ENCODE data around the gene HAND1. TPM values are rescaled to one million over a fixed set of nuclear protein-coding genes. Genes with fewer than 3 reads are reported as not detected.

HAND1 gene
- polyA plus RNA-seq, 4 donors: not detected

DNA sequence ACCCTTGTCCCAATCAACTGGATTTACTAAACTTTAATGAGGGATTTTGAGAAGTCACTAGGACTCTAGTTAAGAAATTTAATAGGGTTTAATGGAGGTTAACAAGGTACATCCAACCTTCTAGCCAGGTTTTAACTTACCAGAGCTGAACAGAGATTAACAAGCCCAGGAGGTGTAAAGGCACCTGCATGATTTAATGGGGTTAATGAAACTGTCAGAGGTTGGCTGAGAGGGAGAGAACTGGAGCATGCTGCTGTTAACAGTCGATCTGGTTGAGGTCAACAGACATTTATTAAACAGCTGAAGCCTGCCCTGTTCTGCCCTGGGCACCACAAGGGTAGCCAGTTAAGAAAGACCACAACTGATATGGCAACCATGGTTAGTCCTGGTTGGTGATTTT, 13.6 kb downstream of the HAND1 start:
- DNase-seq (ENCODE audit: low read depth in 4 of 4, low spot score in 2 of 4): no peak

DNA sequence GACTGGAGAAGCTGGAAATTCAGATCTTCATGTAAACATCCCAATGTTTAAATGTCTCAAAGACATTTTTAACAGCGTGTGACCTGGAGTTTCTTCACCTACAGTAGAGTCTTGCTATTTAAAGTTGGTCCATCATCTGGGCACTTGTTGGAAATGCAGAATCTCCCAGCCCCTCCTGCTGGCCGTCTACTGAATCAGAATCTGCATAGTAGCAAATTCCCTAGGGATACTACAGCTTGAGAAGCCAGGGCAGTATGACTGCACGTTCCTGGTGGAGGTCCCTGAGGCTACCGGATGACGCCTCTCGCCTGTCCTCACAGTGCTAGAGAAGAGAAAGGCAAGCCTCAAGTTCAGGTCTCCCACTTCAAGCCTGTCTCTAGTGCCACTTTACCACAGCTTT, 16.5 kb downstream of the HAND1 start:
- DNase-seq (ENCODE audit: low read depth in 4 of 4, low spot score in 2 of 4): no peak

DNA sequence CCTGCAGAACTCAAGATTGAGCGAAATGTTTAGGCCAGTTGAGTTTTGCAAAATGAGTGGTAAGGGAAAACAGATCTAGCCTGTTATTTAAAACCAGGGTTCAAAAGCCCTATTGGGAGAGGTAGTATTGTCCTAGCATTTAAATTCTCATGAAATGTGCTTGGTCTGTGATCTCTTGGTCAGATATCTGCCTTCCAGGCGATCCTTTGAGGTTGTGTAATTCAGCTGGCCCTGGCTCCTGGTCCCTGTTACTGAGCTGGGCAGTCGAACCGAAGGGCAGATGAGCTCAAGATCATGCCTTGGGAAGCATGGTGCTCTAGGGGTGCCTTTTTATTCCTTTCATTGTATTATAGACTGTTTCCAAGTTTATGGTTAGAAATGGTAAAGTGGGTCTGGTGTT, 17.9 kb downstream of the HAND1 start:
- no peak for DNase-seq (ENCODE audit: low read depth in 4 of 4, low spot score in 2 of 4)

DNA sequence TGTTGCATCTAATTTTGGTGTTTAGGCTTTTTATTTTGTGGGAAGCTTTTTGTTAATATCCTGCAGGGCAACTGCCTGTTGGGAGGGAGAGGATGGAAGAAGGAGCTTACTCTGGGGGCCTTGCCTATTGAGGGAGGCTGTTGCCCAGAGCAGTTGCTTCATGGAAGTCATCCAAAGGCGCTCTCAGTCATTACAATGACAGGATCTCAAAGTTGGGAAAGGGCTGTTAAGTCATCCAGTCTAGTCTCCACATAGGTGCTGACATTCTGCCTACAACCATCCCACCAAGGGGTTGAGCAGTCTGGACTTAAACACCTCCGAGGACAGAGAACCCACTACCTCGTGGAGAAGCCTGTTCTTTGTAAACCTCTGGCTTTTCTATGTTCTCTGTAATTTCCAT, 19.0 kb downstream of the HAND1 start:
- DNase-seq (ENCODE audit: low read depth in 4 of 4, low spot score in 2 of 4): no peak

DNA sequence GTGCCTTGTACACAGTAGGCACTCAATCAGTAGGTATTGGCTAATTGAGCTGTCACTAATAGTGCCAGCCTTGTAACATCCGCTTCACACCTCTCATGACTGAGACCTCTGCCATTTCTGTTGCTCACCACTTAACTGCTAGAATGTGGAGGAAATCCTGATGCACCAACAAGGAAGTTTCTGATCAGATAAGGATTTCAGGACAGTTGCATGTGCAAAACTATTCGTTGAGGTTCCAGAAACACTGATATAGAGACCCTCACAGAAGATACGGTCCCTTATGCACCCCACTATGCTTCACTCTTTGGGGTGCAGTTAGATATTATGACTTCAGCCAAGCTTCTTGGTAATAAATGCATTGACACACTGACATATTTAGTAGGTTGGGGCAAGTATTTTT, 21.5 kb downstream of the HAND1 start:
- DNase-seq (ENCODE audit: low read depth in 4 of 4, low spot score in 2 of 4): no peak

DNA sequence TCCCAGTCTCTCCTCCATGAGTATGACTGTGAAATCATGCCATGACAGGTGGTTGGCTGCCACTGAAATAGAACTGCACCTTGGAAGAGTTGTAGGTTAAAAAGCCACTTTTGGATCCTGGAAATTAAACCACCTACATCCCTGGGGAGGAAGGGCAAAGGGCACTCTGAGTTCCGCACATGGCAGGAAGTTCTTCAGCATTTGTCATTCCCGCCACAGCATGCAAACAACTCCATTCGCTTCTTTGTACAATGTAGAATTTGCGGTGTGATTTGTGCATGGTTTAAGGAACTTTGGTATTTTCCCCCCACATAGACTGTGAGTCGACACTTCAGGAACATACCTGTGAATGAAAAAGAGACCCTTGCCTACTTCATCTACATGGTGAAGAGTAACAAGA, 22.4 kb downstream of the HAND1 start:
- no peak for DNase-seq (ENCODE audit: low read depth in 4 of 4, low spot score in 2 of 4)

DNA sequence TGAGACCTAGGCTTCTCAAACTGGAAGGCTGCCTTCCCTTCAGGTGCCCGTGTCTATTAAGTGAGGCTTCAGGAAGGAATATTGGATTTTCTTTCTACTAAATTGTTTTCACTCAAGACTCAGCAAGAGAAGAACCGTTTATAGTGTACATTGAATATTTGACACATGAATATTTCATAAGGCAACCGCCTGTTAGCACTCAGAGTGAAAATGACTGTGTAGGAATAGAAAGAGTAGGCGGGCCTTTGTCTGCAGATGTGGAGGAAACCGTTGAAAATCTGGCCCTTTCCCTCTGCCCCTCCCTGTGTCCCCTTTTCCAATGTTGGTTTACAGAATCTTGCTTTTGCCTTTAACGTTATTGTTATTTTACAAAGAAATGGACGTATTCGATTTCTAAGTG, 26.1 kb downstream of the HAND1 start:
- DNase-seq (ENCODE audit: low read depth in 4 of 4, low spot score in 2 of 4): no peak

DNA sequence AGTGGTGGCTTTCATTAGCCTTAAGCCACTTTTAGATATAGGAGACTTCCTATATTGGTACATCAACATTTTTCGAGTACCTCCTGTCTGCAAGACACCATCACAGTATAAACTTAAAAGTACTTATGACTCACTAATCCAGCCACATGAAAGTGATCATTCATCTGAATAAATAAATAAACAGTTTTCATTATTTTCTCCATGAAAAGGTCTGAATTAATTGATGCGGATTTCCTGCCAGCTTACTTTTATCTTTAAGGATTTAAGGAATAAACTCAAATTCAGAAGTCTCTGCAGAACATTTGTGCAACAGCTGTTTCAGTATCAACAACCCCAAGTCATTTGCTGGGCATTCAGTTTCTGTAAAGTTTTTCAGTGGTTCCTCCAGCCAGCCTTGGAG, 28.2 kb downstream of the HAND1 start:
- DNase-seq (ENCODE audit: low read depth in 4 of 4, low spot score in 2 of 4): no peak

DNA sequence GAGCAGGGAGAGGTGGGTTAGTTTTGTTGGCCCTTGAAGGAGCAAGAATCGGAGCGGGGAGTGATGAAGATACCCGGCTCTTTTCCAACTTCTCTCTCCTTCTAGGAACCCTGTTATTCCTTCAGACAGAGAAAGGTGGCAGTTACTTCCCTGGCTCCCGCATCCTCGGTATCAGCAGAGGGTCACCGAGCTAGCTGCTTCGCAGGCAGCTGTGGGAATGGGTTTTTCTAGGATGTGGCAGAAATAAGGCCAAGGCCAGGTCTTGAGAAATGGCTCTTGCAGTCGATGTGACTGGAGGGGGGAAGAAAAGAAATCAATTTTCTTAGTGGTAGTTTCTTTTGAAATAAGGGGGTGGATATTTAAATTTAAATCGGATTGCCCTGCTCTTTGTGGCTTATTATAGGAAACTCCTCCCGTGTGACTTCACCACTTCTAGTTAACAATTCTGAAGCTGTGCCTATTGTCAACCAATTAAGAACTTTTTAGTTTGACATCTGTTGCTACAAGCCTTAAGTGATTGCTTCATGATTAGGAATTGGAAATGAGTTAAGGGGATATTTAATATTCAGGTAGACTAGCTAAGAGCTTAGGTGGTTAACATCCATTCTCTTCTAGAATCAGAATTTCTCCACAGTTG, 30.8 kb downstream of the HAND1 start:
- DNase-seq (ENCODE audit: low read depth in 4 of 4, low spot score in 2 of 4): no peak

DNA sequence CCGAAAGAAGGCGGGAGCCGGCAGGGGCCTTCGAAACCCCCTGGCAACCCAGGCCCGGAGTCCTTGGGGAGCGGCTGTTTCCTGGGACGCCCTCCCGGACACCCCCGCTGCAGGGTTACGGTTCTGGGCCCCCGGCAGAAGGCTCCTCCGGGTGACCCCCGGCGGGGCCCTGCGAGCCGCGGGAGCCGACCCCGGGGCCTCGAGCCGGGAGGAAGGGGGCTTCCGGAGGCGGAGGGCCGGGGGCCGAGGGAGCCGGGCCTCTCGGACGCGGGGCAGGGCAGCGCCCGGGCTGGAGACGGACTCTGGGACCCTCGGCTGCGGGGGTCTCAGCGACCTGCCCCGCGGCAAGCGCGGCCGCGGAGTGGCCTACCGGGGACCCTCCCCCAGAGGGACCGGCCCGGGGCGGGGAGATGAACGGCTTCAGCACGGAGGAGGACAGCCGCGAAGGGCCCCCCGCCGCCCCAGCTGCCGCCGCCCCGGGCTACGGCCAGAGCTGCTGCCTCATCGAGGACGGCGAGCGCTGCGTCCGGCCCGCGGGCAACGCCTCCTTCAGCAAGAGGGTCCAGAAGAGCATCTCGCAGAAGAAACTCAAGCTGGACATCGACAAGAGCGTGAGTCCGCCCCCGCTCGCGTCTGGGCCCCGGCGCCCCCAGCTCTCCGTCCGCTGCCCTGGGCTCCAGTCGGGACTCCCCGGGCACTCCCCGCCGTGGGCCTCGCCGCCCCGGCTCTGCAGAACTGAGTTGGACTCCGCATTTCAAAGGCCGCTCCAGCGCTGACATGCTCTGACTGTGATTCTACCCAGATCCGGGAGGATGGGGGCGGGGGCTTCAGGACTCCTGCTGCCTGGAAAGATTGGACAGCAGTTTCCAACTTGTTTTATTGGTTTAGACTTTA, 31.6 kb downstream of the HAND1 start:
- peak in 1 of 4 donors; percentile 65 for DNase-seq (ENCODE audit: low read depth in 4 of 4, low spot score in 2 of 4)

DNA sequence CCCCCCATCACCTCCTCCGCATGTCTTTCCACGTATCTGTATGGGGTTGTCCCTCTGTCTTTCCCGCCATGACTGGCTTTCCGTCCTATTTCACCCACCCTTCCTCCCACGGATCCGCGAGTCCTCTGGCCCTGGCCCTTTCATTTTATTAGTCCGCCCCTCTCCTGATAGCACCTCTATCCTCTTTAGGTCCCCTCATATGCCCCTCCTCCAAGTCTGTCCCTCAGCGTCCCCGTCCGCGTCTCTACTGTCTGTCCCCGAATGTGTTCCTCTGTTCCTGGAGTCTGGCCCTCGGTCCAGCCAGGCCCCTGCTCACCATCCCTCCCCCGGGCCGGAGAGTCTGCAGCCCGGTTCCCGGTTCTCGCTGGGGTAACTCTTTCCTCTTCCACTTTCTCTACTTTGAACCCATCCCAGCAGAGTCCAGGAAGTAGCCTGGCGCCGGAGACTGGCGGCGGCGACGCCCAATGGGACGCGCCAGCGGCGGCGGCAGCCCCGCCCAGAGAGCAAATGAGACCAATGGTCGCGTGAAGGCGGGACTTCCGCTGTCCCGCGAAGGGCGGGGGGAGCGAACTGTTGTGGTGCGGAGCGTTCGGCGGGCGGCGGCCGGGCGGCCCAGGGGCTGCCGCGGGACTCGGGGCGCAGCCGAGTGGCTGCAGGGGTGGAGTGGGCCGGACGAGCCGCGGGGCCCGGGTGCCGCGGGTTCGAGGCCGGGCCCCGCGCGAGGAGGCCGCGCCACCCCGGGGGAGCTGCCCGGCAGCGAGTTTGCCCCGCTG, 32.4 kb downstream of the HAND1 start, which contains the start of gene SAP30L:
TSS of gene SAP30L (plus strand) at position 576 of the 773 bp plus-strand sequence. CDS start 608 bp downstream, outside the sequence.
- peak; percentile 81 to 93 (median 85) for DNase-seq (ENCODE audit: low read depth in 4 of 4, low spot score in 2 of 4)

DNA sequence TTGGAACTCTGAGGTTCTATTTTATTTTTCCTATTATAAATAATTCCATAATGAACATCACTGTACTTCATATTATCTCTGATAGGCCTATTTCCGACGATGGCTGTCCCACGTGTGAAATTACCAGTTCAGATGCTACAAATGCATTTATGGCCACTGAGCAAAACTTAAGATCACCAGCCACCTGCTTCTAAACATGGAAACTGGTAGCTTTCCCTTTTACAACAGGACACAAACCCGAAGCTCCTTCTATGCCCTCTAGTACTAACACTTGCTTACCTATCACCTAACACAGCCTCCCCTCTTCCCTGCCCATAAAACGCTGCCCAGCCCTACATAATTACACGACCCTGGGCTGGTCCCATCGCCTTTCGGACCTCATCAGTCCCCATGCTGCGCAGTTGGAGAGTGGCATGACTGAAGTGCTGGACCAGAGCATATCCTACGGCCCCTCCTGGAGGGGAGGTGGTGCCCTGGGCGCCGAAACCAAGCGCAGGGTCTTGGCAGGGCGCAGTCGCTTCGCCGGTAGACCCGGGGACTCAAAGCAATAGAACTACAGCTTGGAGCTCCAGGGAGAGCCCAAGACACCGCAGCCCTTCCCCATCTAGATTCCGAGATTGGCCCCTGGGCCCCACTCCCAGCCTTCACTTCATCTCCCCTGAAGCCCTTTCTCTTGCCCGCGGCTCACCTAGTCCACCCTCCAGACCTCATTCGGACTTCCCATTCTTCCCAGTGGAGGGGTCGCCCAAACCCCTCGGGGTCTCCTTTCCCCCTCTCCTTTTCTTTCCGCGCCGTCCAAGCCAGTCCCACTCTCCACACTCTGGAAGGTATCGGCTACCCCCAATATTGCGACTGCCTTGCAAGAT, 33.2 kb downstream of the HAND1 start:
- no peak for DNase-seq (ENCODE audit: low read depth in 4 of 4, low spot score in 2 of 4)

DNA sequence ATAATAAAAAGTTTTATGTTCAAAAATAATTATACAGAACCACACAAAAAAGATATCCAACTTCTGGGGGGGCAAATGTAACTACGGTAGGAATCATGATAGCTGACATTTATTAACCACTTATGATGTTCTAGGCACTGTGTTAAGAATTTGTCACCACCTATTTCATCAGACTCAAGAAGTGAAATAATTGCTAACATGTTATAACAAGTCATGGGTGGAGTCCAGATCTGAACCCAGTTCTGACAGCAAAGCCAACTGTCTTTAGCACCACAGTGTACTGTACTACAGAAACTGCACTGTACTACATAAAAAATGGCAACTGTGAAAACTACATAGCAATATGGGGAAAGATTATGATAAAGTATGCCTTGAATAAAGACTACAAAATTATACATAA, 35.2 kb downstream of the HAND1 start:
- DNase-seq (ENCODE audit: low read depth in 4 of 4, low spot score in 2 of 4): no peak

DNA sequence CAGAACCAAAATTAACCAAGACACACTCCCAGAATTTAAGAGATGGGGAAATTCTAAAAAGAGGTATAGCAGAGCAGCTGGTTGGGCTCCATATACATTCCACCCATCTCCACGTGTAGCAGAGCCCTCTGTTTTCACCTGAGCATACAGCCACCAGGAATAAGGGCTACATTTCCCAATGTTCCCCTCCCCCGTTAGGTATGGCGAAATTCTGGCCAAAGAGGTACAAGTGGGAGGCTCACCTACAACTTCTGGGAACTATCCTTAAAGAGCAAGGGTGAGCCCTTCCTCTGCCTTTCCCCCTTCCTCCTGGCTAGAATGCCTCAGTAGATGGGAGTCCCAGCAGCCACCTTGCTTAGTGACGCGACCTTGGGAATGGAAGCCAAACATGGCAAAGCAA, 37.5 kb downstream of the HAND1 start:
- DNase-seq (ENCODE audit: low read depth in 4 of 4, low spot score in 2 of 4): no peak

DNA sequence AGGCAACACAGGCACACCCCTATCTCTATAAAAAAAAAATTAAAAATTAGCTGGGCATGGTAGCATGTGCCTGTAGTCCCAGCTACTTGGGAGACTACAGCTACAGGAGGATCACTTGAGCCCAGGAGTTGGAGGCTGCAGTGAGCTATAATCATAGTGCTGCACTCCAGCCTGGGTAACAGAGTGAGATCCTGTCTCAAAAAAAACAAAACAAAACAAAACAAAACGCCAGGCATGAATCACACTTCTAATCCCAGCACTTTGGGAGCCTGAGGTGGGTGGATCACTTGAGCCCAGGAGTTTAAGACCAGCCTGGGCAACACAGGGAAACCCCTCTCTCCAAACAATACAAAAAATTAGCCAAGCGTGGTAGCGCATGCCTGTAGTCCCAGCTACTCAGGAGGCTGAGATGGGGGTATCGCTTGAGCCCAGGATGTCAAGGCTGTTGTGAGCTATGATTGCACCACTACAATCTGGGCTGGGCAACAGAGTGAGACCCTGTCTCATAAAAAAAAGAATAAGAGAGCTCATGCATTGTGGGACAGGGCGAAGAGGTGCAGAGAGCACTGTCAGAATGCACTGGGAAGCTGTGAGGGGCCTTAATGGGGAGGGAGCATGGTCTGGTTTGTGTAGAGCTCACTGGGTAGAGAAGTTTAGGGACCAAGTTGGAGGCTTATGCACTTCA, 40.6 kb downstream of the HAND1 start:
- DNase-seq (ENCODE audit: low read depth in 4 of 4, low spot score in 2 of 4): no peak

DNA sequence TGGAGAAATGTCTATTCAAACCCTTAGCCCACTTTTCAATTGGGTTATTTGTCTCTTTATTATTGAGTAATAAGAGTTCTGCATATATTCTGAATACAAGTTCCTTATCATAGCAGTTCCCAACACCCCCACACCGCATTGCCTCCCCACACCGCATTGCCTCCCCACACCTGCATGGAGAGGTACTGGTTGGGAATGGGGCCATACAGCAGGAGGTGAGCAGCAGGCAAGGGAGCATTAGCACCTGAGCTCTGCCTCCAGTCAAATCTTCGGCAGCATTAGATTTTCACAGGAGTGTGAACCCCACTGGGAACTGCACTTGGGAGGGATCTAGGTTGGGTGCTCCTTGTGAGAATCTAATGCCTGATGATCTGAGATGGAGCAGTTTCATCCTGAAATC, 42.8 kb downstream of the HAND1 start:
- DNase-seq (ENCODE audit: low read depth in 4 of 4, low spot score in 2 of 4): no peak

DNA sequence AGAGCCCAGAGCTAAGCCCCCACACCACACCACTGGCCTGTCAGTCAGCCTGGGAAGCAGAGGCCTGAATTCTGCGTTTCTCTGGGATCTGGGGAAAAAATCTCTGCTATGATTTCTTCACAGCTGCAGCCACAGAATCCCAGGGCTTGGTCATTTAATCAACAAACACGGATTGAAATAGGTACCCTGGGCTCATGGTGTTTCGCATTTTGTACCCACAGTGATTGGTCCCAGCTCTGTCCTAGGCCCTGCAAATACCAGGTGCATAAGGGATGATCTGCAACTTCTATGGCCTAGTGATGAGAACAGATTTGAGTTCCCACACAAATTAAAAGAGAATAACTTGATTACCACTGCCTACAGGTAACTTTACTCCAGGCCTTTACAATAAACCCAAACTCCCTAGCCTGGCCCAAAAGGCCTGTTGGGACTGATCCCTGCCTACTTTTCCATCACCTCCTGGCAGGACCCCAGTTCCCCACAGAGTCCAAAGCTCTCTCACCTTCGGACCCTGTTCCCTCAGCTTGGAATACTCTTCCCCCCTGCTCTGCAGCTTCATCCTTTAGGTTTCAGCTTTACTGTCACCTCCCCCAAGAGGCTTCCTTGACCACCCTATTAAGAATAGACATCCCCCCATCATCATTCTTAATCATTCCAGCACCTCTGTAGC, 46.9 kb downstream of the HAND1 start:
- DNase-seq (ENCODE audit: low read depth in 4 of 4, low spot score in 2 of 4): no peak

DNA sequence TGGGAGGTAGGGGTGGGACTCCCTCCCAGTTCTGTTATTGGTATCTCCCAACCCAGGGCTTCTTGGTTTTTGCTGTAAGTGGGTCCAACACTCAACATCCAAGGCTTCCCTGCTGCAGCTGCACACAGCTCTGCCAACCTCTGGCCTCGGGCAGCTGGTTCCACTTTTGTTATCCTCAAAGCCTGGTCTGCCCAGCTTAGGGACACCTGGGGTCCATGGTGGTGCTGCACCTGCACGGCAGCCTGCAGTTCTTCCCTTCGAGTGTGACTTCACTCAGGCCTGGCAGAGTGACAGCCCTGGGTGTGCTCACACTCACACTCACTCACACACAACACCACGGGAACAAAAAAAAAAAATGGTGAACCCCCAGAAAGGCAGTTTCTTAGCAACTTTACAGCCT, 47.6 kb downstream of the HAND1 start:
- DNase-seq (ENCODE audit: low read depth in 4 of 4, low spot score in 2 of 4): no peak

DNA sequence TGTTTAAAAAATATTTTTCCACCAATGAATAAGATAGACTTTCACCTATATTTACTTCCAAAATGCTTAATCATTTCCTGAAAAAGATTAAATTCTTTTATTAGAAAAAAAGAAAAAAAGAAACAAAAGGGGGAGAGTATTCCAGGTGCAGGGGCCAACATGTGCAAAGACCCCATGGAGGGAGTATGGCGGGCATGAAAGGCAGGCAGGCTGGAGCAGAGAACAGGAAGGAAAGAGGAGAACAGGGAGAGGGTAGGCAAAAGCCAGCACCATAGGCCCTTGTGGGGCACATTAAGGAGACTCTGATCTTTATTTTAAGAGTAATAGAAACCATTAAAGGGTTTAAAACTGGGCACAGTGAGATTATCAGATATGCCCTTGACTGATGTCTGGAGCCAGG, 48.7 kb downstream of the HAND1 start:
- DNase-seq (ENCODE audit: low read depth in 4 of 4, low spot score in 2 of 4): no peak
